HG03439 (cell line): Measurements from ENCODE around the gene SLCO6A1.
"Not testable (repeated sequence)": the region's sequence is repeated elsewhere in the genome, so short reads cannot be mapped to it uniquely, and the experiment has no call there.

ENCODE experiments used
- ATAC-seq: cut with Tn5 transposase; IDR thresholded peaks from one replicate; pipeline ENCODE4 v1.9.1; 2021; ENCODE audit warnings: mild to moderate bottlenecking, moderate library complexity; ENCODE audit not compliant: unreplicated experiment

SLCO6A1 gene, protein sequence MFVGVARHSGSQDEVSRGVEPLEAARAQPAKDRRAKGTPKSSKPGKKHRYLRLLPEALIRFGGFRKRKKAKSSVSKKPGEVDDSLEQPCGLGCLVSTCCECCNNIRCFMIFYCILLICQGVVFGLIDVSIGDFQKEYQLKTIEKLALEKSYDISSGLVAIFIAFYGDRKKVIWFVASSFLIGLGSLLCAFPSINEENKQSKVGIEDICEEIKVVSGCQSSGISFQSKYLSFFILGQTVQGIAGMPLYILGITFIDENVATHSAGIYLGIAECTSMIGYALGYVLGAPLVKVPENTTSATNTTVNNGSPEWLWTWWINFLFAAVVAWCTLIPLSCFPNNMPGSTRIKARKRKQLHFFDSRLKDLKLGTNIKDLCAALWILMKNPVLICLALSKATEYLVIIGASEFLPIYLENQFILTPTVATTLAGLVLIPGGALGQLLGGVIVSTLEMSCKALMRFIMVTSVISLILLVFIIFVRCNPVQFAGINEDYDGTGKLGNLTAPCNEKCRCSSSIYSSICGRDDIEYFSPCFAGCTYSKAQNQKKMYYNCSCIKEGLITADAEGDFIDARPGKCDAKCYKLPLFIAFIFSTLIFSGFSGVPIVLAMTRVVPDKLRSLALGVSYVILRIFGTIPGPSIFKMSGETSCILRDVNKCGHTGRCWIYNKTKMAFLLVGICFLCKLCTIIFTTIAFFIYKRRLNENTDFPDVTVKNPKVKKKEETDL

GRCh38 chr5:102498271-102499034 lies at the start of gene SLCO6A1:
TSS of gene SLCO6A1 (minus strand) at chr5:102499001. CDS start at chr5:102498844, 157 bp downstream.
- ATAC-seq, result no peak

GRCh38 chr5:102547141-102548035 lies 48.6 kb upstream of the SLCO6A1 start:
- ATAC-seq, result no peak

GRCh38 chr5:102545175-102545574 lies 46.4 kb upstream of the SLCO6A1 start:
- ATAC-seq, result peak; percentile 68

DNA sequence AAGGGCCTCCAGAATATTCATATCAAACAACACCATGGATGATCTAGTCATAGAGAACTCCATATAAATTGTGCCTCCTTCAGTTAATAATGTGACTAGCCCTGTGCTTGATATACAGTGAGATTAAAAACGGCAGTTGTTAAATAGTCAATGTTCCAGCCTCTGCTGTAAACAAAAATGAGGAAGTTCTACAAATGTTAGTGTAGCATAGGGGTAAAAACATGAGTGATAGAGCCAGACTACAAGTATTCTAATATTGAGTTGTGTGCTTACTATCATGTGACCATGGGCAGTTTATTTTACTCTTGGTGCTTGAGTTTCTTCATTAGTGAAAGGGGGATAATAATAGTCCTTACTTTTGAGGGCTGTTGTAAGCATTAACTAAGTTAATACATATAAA lies 43.3 kb upstream of the SLCO6A1 start:
- ATAC-seq, result no peak

- ATAC-seq, result no peak
These were observed 41.4 kb upstream of the SLCO6A1 start for GRCh38 chr5:102539996-102540728.

GRCh38 chr5:102539562-102539961 lies 40.8 kb upstream of the SLCO6A1 start:
- ATAC-seq, result no peak

DNA sequence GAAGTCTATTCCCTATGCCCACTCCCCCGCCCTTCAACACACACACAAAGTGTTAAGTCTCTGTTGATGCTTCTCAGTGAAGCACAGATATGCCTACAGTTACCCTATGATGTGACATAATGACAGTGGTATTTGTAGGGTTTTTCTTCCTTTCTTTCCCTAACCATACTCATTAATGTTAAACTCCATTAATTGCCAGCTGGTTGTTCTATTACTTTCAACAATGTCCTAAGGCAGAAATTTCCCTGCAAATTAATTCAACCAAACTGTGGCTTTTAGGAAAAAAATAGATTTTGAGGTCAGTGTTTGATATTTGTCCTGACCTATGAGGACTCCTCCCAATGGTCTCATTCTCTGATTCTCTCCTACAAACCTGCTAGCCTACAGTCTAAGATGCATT lies 38.2 kb upstream of the SLCO6A1 start:
- no peak for ATAC-seq

DNA sequence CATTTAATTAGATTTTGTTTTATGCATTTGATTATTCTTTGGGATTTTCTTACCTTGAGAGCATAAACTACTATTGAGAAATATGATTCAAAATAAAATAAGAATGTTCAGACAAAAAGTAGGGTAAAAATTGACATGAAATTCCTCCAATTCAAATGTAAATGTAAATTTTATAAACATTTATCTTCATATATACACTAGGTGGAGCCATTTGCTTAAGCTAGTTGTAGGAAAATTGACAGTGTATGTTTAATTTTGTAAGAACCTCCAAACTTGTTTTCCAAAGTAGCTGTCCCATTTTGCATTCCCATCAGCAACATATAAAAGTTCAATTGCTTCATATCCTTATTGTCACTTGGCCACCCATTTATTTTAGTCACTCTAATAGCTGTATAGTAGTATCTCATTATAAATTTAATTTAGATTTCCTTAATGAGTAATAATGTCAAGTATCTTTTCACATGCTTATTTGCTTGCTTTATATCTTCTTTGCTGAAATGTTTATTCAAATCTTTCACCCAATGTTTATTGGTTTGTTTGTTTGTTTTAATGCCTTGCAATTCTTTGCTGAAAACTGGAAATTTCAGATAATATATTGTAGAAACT lies 37.6 kb upstream of the SLCO6A1 start:
- ATAC-seq, result no peak

DNA sequence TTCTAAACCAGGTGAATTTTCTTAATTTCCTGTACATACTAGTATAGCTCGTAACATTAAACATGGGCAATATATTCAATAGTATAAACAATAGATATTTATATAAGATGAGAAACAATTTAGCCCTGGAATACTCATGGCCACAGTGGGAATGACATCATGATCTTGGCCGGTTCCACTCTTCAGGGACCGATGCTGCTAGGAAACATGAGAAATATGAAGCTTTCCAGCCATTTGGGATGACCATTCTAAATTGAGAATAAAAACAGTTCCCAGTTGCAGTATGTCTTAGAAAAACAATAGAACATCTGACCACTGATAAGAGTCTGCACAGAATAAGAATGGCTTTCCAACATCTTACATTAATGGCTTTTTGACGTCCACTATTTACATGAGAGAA lies 33.3 kb upstream of the SLCO6A1 start:
- no peak for ATAC-seq

- no peak for ATAC-seq
These were observed 32.7 kb upstream of the SLCO6A1 start for GRCh38 chr5:102531506-102531905.

GRCh38 chr5:102529447-102529846 lies 30.6 kb upstream of the SLCO6A1 start:
- ATAC-seq, result no peak

GRCh38 chr5:102529031-102529430 lies 30.2 kb upstream of the SLCO6A1 start:
- no peak for ATAC-seq

DNA sequence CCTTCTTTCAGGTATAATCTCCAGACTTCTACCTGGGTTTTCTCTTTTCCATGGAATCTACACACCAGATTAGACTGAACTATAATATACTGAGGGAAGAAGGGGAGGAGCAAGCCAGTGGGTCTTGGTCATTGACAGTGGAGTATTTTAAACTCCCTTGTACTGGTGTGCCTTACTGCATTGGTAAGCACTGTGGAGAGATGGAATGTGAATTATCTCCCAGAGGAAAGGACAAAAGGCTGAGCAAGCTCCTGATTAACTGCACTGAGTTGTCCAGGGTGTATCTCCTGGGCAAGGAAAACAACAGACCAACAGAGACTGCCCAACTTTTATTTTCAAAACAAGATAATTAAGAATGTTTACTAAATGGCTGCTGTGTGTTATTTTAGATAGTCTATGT lies 29.8 kb upstream of the SLCO6A1 start:
- ATAC-seq, result no peak

DNA sequence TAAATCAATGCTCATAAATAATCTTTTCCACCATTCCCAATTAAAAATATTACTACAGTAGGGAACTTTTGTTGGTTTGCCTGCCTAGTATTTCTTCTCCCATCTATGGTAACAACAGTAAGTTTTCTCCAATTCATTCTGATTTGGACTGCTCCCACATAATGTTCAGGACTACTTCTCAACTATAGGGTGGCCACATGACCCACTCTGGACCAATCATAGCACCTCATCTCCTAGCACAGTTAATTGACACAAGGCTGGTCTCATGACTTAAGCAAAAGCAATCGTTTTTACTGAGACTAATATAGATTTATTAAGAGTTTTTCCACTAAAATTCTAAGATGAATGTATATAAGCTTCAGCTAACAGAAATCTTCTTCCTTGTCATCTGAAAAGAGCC lies 28.7 kb upstream of the SLCO6A1 start:
- no peak for ATAC-seq

DNA sequence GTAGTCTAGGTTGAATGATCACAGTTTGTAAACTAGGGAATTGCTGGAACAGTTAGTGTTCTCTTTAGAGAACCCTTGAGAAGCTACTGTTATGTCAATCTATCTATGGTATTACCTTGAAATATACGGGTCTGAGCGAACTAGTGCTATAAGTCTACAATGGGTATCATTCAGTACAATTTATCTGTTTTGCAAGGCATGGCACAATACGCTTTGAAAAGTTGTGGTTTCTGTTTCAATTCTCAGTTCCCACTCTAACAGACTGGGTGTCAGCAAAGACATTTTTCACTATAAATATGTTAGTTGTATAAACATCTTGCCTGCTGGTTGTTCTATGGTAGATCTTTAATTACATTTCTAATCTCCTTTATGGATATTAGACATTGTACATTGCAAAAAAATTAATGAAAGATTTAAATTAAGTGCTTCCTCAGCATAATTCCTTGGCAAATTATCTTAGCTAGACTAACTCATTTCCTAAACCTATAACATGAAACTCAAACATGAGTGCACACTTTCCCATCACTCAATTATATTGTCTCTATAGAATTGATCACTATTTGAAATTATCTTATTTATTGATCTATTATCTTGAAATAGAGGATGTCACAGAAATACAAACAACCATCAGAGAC lies 24.9 kb upstream of the SLCO6A1 start:
- peak; percentile 96 for ATAC-seq

GRCh38 chr5:102511666-102512065 lies 12.9 kb upstream of the SLCO6A1 start:
- no peak for ATAC-seq

DNA sequence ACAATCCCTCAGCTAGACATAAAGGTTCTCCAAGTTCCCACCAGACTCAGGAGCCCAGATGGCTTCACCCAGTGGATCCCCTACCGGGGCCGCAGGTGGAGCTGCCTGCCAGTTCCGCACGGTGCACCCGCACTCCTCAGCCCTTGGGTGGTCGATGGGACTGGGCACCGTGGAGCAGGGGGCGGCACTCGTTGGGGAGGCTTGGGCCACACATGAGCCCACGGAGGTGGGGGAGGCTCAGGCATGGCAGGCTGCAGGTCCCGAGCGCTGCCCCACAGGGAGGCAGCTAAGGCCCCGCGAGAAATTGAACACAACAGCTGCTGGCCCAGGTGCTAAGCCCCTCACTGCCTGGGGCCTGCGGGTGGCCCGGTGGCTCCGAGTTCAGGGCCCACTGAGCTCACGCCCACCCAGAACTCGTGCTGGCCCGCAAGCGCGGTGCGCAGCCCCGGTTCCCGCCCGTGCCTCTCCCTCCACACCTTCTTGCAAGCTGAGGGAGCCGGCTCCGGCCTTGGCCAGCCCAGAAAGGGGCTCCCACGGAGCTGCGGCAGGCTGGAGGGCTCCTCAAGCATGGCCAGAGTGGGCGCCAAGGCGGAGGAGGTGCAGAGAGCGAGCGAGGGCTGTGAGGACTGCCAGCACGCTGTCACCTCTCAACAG lies 7.4 kb downstream of the SLCO6A1 start:
- not testable (repeated sequence) for ATAC-seq

DNA sequence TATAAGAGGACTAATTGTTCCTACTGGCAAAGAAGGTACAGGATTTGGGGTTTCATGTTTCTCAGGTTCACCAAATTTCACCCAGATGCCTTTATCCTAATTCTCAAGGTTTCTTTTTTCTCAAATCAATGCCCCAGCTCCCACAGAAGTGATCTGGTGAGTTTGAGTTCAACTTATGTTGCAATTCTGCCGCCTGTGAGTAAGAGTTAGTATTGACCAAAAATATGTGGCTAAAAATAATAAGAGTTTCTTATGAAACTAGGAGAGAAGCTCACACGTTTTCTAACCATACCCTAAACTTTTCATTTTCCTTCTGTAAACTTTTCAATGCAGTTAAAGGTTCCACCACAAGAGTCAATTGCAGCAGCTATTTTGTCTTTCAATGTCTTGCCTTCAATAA lies 15.1 kb downstream of the SLCO6A1 start:
- no peak for ATAC-seq
